NCI-H2196 treated with DMSO at 0.1 percent for 48 hours (cell line): ENCODE data around the gene LRMDA.

Source experiments
- DNase-seq: peaks from one replicate; lab custom pipeline; 2025; ENCODE audit not compliant: unreplicated experiment; lab: John Stamatoyannopoulos, UW

LRMDA gene

DNA sequence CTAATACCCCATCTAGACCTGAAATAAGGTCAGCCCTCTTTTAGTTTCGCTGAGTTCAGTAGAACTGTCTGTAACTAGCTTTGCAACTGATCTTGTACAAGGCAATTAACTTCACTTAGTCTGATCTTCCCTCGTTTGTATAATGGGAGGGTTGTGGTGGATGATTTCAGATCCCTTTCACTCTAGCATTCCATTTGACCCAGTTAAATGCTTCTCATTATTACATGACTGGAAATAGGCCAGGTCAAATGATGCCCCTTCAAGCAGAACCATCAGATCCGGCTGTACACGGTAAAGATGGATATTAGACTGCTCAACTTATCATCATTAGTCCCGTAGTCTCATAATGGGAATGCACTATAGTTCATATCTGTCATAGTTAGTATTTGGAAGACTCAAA lies 1009.0 kb downstream of the LRMDA start:
- DNase-seq: no peak

DNA sequence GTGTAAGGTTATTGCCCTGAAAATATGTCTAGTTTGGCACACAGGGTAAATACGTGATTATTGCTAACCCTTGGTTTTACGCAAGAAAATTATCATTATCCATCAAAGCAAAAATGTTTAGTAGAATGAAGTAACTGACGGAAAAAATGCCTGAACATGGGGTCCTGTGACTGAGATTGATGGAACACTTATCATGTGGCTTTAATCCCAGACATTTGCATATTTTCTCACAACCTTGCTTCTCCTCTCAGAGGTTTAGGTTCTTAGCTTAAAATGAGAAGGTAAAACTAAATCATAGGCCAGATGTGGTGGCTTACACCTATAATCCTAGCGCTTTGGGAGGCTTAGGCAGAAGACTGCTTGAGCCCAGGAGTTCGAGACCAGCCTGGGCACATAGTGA lies 1010.7 kb downstream of the LRMDA start:
- no peak for DNase-seq

DNA sequence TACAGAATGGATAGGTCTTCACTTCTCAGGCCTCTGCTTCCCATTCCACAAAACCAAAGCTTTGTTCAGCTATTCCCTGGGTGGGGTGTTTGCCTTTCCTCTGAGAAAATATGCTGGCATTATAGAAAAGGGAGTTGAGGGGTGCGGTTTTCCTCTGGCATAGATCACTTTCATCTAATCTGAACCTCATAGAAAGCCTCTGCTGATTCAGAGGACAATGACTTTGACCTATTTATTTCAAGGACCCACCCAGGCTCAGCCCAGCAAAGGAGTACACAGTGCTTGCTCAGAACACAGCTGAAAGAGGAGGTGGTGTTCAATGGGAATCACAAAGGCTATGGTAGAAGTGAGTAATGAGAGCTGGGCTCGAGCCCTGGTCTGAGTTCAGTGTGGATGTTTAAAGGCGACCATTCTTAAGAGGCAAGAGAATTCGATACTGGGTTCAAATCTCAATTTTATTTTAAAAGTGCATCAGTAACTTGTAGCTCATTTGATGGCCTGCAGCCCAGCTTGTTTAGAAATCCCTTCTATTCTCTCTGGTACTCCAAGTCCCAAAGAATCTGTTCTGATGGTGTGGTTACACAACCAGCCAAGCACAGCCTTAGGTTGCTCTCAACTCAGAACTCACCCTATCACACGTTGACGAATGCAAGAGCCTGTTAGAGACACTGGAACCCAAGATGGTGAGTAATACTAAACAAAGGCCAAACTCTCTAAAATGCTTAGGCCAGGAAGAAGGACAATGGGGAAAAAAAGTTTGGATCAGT lies 1012.8 kb downstream of the LRMDA start:
- DNase-seq: no peak

DNA sequence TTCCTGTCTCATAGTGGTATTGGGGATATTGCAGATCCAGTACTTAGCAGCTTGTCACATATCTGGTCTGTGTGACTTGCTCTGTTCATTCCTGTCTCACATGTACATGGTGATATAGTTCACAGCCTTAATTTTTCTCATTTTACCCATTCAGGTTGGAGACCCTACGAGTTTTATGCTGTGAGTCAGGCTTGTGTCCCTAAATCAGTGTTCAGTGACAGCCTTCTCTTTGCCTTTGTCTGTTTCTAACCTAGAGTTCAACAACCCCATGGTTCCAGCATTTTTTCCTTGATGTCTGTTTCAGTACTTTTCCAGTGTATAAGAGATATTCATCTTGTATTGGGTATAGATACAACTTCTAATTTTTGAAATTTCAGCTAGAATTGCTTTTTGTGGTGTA lies 1016.2 kb downstream of the LRMDA start:
- DNase-seq: no peak

DNA sequence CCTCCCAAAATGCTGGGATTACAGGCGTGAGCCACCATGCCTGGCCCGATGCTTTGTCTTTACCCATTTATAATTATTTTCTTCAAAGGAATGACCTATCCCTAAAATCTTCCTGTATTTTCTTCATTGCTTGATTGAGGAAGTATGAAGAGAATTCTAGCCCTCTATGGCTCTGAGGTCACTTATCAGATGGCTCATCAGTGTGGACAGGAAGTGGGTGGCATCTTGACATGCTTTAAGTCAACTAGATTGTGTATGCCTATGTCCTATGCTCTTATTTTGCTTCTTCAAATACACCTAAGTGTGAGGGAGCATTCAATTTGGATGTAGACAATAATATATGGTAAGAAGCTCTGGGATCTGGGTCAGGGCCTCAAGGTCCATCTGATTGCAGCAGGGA lies 1020.5 kb downstream of the LRMDA start:
- DNase-seq: no peak

DNA sequence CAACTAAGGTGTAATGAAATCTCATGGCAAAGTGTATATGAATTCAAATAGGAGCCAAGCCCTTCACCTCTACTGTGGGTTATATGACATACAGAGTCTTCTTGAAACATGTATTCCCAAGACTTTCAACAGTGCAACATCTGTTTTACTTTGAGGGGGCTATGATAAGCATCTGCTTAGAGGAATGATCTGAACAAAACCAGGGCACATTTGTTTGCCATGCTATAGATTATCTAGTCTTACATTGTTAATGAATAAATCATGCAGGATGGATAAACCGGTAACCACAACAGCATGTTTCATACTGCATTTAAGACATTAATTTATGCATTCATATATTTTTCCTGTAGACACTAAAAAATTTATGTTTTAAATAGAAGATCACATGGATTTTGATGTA lies 1021.9 kb downstream of the LRMDA start:
- DNase-seq: no peak

DNA sequence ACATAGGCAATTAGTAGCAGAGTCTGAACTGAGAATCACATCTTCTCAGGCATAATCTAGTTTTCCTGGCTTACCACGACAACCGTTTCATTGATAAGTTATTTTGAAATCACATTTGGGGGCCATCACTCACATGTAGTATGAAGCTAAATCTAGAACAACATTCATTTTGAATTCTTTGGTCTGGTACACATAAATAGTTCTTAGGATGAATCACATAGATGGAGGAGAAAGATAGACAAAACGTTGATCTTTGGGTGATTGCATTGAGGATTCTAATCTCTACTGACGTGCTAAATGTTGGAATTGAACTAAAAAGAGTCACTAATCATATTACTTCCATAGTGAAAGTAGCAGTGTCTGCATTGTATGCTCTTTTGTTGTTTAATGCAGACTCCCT lies 1022.6 kb downstream of the LRMDA start:
- DNase-seq: no peak

DNA sequence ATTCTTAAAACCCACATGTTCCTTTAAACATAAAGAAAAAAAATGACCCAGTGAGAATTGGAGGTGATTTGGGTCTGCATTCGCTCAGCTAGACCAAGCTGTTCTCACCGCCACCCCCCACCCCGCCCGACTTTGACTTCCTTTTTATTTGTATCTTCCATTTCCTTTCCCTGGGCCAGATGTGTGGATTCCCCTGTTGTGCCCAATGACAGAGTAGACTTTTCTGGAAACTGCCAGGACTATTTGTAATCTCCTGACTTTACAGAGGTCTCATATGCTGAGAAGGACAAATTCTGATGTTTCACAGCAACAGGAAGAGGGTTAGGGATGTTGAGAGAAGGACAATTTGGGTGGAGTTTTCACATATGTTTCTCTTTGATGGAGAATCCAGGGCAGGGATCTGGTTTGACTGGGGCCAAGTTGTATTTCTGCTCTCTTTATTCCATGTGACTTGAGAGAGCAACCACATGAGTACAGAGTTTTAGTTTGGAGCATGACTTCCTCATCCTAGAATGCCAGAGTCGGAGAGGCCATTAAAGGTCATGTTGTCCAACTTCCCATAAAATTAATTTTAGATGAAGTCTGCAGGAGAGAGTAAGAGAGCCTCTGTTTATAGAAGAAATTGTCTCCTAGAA lies 1023.2 kb downstream of the LRMDA start:
- no peak for DNase-seq

DNA sequence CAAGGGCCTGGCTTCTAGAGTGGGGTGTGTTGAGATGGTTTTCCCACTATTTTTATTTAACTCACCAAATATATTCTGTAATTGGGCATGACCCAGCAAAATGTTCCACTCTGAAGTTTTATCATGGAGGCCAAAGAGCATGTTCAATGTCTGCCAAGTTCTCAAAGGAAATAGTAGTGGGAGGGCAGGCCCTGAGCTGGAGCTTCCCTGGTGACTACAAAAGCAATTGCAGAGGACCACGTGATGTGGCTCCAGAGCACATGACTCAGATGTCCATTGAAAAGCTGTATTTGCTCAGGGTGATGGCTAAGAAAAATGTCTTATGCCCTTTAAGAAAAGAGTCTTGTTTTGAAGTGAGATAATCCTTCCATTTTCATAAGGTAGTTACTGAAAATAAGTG lies 1024.8 kb downstream of the LRMDA start:
- DNase-seq: no peak

DNA sequence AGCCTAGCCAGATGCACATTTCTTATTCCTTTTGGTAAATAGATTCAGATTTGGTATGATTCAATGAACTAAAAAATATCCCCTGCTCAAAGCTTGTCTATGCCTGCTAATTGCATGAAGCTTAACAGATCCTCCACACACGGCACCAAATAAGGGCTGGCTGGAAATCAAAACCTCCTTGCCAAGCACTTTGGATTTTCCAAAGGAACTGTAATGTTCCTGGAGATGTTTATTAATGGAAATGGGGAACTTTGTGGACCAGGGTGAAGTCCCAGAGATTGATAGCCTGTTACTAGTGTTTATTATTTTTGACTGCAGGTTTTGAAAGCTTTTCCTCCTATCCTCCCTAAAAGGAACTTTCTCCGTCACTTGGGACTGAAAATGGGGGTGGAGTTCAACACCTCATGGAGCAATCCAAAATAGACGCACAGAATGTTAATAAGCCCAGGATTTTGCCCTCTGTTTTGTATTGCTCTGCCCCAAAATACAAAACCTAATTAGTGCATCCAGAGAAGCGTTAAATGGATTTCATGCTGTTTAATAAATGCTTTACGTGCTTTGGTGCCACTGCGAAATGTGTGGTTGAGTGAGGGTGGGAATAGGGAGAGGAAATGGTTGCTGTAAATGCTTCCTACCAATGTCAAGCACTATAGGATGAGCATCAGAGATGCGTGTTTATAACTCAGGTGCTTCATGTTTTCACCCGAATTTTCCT lies 1027.7 kb downstream of the LRMDA start:
- no peak for DNase-seq

DNA sequence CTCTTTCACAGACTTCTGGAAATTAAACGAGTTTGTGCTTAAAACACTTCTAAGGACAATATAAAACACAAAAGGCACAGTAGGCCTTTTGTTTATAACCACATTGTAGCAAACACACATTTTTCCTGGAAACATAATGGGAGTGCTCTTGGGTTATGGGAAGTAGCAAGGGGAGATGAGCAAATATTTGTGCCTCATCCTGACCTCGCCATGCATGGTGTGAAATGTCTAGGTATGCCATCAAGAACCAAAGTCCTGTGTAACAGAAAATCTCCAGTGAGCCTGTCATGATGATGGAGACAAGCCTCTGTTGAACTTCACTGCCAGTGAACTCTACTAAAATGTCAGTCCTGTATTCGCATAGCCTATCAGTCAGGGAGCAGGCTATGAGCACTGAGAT lies 1029.6 kb downstream of the LRMDA start:
- DNase-seq: no peak

DNA sequence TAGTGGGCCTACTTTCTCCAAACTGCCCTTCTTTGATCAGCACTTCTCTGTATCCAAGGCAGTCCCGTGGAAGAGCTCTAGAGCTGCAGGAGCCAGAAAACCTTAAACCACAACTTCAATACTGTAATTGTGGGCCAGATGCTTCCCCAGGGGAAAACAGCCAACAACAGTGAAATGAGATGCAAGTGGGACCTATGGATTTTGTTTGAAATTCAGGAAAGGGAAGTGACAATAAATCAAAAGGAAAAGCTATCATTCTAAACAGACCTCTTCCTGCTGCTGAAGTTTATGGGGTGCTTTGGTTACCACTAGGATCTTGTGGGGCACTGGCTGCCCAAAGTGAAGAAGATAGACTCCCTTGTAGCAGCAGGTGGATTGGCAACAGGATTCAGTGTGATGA lies 1031.7 kb downstream of the LRMDA start:
- DNase-seq: no peak

DNA sequence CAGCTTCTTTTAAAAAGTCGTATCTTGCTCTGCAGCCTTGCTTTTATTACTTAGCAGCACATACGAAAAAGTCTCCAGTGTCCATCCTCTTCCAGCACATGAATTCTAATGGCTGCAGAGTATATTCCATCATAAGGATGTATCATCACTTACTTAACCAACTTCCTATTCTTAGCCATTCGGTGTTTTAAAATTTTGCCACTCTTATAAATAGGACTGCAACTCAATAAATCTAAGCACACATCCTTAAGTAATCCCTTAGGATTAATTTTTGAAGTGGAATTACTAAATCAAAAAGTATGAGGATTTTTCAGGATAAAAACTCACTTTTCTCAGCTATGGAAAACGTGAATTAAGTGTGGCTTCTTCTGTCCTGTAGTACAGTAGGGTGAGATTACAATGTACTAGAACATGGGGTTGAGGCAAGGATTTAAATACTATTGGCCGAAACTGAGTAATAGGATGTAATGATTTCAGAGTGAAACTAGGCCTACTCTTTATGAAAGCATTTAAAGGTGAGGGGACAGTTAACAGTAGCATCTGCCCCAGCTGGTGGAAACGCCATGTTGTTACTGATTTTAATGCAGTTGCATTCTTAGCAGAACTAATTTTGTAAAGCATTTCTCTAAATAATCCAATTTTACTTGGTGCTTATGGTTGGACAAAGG lies 1035.5 kb downstream of the LRMDA start:
- DNase-seq: no peak

DNA sequence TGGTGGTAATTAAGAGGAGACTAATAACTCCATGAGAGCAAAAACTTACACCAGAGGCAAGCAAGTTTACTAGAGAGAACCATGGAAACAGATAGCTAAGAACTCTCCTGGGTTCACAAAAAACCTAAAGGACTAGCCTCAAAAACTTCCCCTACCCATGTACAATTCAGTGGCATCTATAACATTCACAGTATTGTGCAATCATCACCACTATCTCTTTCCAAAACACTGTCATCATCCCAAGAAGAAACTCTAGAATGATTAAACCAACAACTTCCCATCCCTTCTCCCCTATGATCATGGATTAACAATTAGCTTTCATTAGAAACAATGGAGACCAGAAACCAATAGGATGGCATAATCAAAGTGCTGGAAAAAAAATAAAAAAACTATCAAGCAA lies 1038.3 kb downstream of the LRMDA start:
- no peak for DNase-seq

DNA sequence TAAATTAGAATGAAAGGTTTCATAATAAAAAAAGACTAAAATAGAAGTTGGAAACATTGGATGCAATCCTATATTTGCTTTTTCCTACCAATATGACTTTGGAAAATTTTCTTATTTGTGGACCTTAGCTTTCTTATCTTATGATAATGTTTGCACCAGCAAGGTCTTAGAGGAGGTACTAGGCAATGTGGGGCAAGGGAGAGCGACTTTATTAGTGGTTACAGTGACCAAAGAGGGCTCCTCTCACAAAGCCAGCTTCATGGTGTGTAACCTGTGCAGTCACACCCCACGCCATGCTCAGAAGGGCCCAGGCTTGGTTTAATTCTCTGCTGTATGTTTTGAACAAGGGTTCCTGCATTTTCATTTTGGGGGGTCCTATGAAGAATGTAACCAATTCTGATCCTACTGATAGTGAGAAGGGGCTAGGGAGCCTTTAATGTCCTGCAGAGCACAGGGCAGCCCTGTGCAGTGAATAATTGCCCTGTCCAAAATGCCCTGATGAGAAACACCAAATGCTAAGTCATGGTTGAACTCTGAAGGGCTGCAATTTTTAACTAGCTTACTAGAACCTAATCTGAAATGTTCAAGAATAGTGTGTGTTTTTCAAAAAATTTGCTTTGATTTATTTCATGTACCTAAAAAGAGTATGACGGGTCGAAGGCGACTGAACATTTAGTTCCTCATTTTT lies 1047.8 kb downstream of the LRMDA start:
- DNase-seq: no peak

DNA sequence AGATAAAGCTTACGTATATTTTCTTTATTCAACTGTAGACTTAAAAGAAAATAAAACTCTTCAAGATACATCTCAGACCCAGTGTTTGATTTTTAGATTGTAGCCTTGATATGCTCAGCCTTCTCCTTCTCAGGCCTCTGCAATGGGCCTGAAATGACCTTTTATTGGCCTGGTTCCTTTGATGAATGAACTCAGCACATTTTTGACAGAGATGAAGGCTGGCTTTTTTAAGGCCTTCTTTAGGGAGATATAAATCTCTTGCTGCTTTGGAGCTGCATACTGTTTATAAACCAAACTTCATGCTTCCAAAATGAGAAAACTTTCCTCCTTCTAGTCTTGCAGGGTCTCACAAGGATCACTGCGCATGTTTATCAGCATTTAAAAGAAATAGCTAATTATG lies 1049.8 kb downstream of the LRMDA start:
- no peak for DNase-seq

DNA sequence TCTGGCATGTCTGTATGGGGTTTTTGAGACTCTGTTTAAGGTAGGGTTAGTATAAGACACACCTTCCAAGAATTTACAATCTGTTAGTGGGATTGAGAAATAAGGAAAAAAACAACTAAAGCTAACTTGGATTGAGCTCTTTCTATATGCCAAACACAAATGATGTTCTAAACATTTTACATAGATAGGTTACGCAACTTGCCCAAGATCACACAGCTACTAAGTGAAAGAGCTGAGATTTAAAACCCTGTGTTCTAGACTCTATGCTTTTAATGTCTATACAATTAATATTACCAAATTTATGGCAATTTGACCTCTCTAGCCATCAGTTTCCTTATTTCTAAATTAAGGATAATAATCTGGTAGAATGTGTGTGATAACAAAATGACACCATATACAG lies 1056.2 kb downstream of the LRMDA start:
- DNase-seq: no peak

DNA sequence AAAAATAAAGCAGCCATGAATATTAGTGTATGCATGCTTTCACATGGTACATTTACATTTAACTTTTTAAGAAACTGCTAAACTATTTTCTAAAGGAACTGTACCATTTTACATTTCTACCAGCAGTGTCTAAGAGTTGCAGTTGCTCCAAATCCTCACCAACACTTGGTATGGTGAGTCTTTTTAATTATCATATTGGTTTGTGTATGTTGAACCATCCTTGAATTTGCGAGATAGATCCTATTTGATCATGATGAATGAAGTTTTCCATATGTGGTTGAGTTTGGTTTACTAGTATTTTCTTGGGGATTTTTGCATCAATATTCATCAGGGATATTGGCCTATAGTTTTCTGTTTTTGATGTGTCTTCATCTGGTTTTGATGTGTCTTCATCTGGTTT lies 1057.2 kb downstream of the LRMDA start:
- no peak for DNase-seq

DNA sequence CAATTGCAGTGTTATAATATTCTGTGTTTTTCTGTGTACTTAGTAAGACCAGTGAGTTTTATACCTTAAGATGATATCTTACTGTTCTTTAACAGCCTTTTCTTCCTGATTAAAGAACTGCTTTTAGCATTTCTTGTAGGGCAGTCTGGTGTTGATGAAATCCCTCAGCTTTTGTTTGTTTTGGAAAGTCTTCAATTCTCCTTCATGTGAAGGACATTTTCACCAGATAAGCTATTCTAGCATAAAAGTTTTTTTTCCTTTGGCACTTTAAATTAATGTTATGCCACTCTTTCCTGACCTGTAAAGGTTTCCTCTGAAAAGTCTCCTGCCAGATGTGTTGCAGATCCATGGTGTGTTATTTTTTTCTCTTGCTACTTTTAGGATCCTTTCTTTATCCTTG lies 1059.8 kb downstream of the LRMDA start:
- no peak for DNase-seq

DNA sequence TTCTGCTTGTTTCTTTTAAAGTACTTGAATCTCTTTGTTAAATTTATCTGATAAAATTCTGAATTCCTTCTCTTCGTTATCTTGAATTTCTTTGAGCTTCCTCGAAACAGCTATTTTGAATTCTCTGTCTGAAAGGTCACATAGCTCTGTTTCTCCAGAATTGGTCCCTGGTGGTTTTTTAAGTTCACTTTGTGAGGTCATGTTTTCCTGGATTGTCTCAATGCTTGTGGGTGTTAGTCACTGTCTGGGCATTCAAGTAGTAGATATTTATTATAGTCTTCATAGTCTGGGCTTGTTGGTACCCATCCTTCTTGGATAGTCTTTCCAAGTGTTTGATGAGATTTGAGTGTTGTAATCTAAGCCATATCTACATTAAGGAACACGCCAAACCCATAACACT lies 1060.6 kb downstream of the LRMDA start:
- no peak for DNase-seq
